HG03565 (cell line): ENCODE data around the gene UVSSA.
"Not testable (repeated sequence)": the region's sequence is repeated elsewhere in the genome, so short reads cannot be mapped to it uniquely, and the experiment has no call there.

Experiments used
- ATAC-seq: cut with Tn5 transposase; IDR thresholded peaks from one replicate; pipeline ENCODE4 v1.9.1; 2021; ENCODE audit warnings: mild to moderate bottlenecking, moderate library complexity; ENCODE audit not compliant: unreplicated experiment

UVSSA gene

DNA sequence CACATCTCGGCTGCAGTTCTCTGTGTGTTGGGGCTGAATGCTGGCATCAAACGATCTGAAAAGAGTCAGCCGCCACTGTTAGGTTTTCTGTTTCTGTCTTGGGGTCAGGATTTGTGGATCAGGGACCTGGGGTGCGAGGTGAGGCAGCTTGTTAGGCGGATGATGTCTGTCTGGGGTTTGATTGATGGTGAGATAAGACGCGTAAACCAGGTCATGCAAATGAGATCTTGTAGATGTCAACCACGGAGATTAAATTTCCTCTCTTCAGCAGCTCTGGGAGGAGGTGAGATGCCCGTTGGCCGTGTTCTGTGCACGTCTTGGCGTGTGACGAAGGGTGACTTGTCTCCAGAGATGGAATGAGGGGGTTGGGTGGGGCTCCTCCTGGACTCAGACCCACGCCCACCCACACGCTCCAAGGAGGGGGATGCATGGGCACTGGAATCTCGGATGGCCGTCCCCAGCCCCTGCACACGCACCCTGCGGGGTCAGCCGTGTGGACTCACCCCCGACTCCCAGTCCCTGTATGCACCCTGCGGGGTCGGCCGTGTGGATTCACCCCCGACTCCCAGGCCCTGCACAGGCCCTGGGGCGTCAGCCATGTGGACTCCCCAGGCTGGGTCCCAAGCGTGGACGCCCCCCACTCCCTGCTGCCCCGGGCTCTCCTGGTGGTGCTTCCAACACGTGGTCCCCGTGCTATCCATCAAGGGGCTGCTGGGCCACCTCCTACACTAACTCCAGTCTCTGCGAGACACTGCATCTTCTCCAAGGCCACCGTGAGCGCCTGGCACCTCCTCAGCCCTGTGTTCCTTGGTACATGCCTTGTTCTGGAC is 16.0 kb upstream of the UVSSA start:
- no peak for ATAC-seq

- ATAC-seq: no peak
These were observed 15.2 kb upstream of the UVSSA start for GRCh38 chr4:1331591-1332353.

- ATAC-seq: no peak
These were observed 14.3 kb upstream of the UVSSA start for GRCh38 chr4:1332686-1333085.

GRCh38 chr4:1333256-1333655 is 13.8 kb upstream of the UVSSA start:
- ATAC-seq: no peak

GRCh38 chr4:1333851-1334578 is 13.0 kb upstream of the UVSSA start:
- ATAC-seq: not testable (repeated sequence)

DNA sequence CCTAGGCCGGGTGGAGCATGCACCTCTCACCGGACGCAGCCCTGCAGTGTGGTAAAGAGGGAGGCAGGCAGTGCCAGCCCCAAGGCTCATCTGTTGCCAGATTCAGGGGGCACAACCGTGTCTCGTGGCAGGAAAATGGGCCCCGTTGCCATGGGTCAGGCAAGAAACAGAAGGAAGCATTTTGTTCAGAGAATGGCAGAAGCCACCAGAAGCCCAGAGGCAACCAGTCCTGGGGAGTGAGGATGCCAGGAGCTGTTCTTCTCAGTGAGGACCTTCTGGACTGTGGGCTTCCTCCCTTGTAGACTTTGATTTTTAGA is 12.5 kb upstream of the UVSSA start:
- ATAC-seq: no peak

GRCh38 chr4:1335193-1335883 is 11.7 kb upstream of the UVSSA start:
- ATAC-seq: not testable (repeated sequence)

GRCh38 chr4:1336088-1336491 is 10.9 kb upstream of the UVSSA start:
- ATAC-seq: no peak

GRCh38 chr4:1337376-1337831 is 9.6 kb upstream of the UVSSA start:
- ATAC-seq: no peak

GRCh38 chr4:1337951-1338751 is 8.9 kb upstream of the UVSSA start:
- ATAC-seq: no peak

DNA sequence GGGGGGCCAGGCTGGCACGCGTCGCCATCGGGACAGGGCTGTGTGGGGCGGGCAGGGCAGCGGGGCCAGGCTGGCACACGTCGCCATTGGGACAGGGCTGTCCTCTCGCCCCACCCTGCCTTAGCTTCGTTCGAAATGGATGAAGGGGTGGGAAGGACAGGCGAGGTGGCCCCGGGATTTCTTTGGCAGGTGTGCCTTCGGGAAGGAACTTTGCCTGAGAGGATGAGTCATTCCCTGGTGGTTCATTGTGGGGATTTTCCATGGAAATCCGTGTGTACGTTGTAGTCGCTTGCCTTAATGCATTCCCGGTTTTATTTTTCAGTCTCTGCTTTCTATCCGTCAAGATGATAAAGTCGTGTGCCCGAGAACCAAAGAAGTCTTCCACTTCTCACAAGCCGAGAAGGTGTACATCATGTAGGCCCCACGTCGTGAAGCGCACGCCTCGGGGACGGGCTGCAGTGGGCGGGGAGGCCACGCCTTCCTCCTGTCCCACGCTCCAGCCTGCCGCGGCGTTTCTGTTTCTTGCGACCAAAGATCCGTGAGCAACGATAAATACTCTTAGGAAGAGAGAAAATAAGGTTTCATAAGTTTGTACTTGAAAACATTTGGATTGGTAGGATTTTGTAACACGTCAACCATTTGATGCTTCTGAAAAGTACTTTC is 8.1 kb upstream of the UVSSA start:
- ATAC-seq: no peak

DNA sequence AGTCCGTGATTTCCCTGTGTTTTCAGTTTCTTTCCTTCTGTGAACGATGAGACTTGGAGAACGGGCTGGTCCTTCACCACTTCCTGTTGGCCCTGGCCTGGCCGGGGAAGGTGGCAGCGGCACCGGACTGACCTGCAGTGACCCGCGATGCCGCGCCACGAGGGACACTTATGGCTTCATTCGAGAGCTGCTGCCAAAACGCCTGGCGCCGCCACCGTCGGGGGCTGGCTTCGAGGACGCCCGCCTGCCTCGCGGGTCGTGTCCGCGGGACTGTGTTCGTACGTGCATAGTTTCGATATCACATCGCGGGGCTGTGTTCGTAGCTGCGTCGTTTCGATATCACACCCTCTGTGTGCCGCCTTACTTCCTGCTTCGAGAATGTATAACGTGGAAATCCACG is 7.5 kb upstream of the UVSSA start:
- no peak for ATAC-seq

- ATAC-seq: no peak
These were observed 6.7 kb upstream of the UVSSA start for GRCh38 chr4:1340181-1340747.

- ATAC-seq: no peak
These were observed 6.1 kb upstream of the UVSSA start for GRCh38 chr4:1340861-1341260.

DNA sequence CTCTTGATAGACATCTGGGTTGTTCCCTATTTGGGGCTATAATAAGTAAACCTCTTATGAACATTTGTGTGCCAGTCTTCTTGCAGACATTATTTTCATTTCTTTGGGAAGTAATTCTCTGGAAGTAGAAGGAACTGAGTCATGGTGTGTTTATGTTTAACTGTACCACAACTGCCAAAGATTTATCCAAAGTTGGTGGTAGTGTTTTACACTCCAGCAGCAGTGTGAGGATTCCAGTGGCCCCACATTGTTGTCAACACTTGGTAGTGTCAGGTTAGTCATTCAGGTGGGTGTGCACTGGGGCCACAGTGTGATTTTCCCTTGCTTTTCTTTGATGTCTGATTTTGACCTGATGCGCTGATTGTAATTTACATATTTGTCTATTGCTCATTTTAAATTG is 5.0 kb upstream of the UVSSA start:
- ATAC-seq: no peak

DNA sequence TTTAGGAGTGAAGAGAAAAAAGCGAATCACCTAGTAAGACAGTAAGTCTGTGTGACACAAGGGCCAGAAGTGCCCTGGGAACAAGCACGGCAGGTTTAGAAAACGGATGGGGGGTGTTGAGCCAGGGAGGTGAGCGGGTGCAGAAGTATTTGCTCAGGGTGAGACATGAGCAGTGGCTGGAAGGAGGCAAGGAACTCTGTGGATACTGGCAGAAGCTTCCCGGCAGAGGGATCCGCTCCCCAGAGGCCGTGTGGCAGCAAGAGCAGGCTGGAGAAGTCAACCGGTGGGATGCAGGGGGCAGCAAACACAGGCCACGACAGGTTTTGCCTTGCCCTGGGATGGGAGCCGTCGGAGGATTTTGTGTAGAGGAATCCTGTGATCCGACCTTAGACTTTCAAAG is 2.3 kb upstream of the UVSSA start:
- ATAC-seq: no peak

DNA sequence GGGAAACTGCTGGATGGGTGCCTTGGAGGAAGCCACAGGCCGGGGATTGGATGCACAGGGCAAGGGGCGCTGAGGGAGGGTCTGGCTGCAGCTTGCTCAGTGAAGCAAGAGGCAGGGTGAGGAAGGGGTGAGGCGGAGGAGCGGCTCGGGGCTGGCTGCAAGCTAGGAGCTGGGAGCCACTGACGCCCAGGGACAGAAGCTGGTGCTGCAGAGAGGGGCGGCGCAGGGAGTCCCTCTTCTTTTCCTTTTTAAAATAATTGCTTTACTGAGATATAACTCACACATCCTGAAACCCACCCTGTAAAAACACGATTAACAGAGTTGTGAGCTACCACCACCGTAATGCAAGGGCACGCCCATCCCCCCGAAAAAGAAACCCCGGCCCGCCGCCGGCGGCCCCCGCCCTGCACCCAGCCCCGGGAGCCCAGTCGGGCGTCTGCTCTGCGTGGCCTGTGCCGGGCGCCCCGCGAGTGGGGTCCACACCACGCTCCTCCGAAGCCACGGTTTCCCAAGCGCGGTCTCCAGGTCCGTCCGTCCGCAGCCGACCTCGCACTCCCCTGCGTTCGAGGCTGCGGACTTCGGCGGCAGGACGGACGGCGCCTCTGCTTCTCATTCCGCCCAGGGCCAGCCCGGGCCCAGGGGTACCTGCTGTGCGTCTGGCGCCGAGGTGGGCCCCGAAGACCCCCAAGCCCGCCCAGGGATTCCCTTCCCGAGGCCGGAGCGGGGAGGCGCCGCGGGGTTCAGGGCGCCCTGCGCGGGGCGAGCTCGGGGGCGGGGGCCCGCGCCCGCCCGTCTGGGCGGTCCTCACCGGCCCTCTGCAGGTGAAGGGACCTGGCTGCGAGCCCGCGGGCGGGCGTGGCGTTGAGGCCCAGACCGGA is 866 bp upstream of the UVSSA start:
- peak; percentile 9 for ATAC-seq

DNA sequence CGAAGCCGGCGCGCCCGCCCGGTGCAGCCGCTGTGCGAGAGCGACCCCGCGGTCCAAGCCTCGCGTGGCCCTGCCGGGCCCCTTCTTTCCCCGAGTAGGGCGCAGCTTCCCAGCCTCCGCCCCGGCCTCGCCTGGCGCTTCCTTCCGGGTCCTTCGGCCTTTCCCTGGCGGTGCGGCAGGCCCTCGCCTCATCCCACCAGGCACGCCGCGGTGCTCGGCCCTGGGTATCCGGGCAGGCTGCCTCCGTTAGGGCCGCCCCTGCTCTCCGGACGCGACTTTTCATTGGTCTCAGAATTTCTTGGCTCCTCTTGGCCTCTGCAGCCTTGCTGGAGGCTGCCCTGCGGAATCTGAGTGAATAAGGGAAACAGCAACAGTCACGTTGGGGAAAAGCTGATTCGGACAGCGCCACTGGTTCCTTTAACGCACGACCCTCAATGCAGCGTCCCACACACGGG is 429 bp downstream of the UVSSA start:
- peak; percentile 15 for ATAC-seq
